Neutrophil (primary cell): ENCODE results near the gene OS9.

Experiments used
- H3K27ac ChIP-seq: fragments of 200-600 bp; sonication (generic); 2 replicates; pipeline ENCODE4 v1.5.1; 2016; ENCODE audit warnings: mild to moderate bottlenecking, moderate library complexity
- H3K27me3 ChIP-seq: fragments of 200-600 bp; sonication (generic); 2 replicates; pipeline ENCODE4 v1.6.0; 2016; ENCODE audit warnings: mild to moderate bottlenecking
- H3K36me3 ChIP-seq: fragments of 200-600 bp; sonication (generic); 2 replicates; pipeline ENCODE4 v1.5.1; 2017
- H3K4me1 ChIP-seq, 2 experiments: fragments of 200-600 bp in 1 of 2; sonication (generic) in 1 of 2; 1 replicate in 1 of 2; 2 replicates in 1 of 2; pipeline versions ENCODE4 v1.5.1 to v1.6.1; 2013 to 2016; ENCODE audit warnings: low read depth in 1 of 2, low read length in 1 of 2, mild to moderate bottlenecking in 1 of 2, moderate library complexity in 1 of 2; ENCODE audit not compliant: control insufficient read depth in 1 of 2, insufficient read depth in 1 of 2
- H3K4me3 ChIP-seq, 2 experiments: fragments of 200-600 bp in 1 of 2; sonication (generic) in 1 of 2; 1 replicate in 1 of 2; 2 replicates in 1 of 2; pipeline ENCODE4 v1.5.1; 2013 to 2016; ENCODE audit warnings: low read depth in 1 of 2, low read length in 1 of 2, mild to moderate bottlenecking in 1 of 2, moderate library complexity in 1 of 2
- H3K9me3 ChIP-seq: fragments of 200-600 bp; sonication (generic); 2 replicates; pipeline ENCODE4 v1.5.1; 2016
- TF ChIP-seq, protein P1 (sequence below): fragments of 200-600 bp; sonication (generic); IDR thresholded peaks from 2 replicates; pipeline ENCODE4 v1.5.1; 2016; ENCODE audit warnings: antibody characterized with exemption

Gene OS9

DNA sequence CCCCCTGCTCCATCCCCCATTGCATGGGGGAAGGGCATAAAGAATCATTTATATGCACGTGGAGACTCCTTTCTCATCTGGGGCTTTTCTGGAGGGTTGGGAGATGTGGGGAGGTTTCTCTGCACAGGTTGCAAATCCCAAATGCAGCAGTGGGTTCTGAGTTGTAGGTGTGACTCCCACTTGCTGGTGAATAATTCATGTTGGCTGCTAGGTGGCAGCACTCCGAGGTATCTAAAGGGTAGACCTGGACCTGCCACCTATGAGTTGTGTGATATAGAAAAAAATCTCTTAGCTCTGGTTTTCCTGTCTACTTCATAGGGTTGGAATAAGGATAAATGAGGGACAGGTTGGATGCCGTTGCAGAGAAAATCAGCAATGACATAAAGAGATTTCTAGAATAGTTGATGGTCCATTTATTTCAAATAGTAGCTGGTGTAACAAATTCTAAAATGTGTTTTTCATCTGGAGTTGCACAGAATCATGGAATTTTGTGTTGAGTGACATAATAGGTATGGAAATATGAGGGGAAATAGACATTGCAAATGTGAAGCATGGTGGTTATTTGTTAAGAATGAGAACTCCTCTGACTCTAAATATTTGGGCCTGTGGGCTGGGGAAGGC, 65.5 kb downstream of the OS9 start:
- H3K4me3 ChIP-seq, result no peak overlapping the region
- TF ChIP-seq, protein P1, sequence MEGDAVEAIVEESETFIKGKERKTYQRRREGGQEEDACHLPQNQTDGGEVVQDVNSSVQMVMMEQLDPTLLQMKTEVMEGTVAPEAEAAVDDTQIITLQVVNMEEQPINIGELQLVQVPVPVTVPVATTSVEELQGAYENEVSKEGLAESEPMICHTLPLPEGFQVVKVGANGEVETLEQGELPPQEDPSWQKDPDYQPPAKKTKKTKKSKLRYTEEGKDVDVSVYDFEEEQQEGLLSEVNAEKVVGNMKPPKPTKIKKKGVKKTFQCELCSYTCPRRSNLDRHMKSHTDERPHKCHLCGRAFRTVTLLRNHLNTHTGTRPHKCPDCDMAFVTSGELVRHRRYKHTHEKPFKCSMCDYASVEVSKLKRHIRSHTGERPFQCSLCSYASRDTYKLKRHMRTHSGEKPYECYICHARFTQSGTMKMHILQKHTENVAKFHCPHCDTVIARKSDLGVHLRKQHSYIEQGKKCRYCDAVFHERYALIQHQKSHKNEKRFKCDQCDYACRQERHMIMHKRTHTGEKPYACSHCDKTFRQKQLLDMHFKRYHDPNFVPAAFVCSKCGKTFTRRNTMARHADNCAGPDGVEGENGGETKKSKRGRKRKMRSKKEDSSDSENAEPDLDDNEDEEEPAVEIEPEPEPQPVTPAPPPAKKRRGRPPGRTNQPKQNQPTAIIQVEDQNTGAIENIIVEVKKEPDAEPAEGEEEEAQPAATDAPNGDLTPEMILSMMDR, result no peak
- H3K27ac ChIP-seq, result no peak overlapping the region
- H3K4me1 ChIP-seq, result peaks cover 17 to 25% of the 10 kb centered on the region in 2 experiments
- H3K36me3 ChIP-seq, result no peaks in the 10 kb centered on the region
- peaks cover 58% of the 10 kb centered on the region for H3K27me3 ChIP-seq
- H3K9me3 ChIP-seq, result no peaks in the 10 kb centered on the region

DNA sequence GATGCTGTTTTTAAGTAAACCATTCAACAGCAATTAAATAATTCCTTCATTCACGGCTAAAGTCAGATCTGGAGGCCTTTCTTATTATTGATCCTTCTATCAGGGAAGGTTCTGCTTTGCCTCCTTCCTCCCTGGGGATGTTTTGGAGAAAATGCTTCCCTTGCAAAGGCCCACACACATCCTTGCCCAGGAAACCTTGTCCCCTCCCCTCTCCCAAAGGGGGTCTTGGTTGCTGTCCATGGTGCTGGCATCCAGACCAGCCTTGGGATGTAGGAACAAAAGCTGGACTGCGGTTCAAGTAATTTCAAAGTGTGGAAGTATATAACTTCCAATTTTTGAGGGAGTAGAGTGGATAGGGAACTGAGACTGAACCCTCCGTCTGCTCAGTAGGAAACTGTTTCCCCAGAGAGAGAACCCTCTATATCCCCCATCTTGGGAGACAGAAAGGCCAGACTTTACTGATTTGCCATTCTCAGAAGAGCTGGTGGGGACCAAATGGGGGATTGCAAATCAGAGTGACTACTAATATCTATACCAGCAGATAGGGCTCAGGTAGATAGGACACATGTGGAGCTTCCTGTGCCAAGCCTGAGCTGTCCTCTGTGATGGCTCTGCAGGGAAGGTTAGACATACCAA, 66.5 kb downstream of the OS9 start:
- TF ChIP-seq, protein P1, result no peak
- Histone ChIP-seq H3K27ac (no peak overlapping the region), H3K36me3 (no peaks in the 10 kb centered on the region), H3K4me3 (no peak overlapping the region), H3K27me3 (peaks cover 58% of the 10 kb centered on the region), H3K4me1 (peaks cover 25% of the 10 kb centered on the region in 2 experiments), H3K9me3 (no peaks in the 10 kb centered on the region)

DNA sequence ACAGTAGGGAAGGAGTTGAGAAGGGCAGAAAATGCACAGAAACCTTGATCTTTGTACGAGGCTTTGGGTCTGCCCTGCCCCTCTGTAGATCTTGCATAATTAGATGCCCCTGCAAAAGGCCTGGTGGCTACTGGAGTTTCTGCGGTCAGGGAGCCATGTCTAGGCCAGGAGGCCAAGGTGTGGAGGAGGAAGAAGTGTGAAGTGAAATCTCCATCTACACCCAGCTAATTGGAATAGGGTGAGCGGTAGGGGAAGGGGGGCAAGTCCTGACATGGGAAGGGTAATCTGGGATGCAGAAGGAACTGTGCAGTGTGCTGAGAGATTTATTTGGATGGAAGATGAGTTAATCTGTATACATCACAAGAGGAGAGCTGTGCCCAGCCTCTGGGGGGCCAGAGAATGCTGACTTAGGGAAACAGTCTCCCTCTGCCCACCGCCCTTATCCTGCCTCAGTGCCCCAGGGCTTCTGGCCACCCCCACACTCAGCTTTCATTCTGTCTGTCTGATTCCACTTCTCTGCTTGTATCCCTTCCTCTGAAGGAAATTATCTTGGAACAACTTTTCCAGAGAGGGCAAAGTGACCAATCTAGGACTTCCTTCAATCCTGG, 67.6 kb downstream of the OS9 start:
- no peak overlapping the region for H3K27ac ChIP-seq
- peaks cover 58% of the 10 kb centered on the region for H3K27me3 ChIP-seq
- no peak overlapping the region for H3K4me3 ChIP-seq
- no peaks in the 10 kb centered on the region for H3K9me3 ChIP-seq
- peaks cover 26 to 27% of the 10 kb centered on the region in 2 experiments for H3K4me1 ChIP-seq
- no peaks in the 10 kb centered on the region for H3K36me3 ChIP-seq
- TF ChIP-seq, protein P1, result no peak

DNA sequence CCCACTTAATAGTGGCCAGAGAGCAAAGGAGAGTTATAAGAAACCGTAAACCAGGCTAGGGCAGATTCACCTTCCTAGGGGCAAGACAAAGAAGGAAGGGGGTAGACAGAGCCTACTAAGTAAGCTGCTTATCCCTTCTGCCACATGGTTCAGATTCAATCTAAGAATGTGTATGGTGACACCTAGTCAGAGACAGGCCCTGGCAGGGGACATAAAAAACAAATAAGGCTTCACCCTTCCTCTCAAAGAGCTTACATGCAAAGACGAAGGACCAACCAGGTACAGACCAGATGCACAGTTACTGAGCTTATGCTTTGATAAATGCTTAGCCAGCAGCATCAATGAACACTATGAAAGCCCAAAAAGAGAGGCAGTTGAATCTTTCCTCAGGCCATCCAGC, 68.5 kb downstream of the OS9 start:
- Histone ChIP-seq H3K27me3 (peaks cover 60% of the 10 kb centered on the region), H3K27ac (no peak overlapping the region), H3K4me1 (peaks cover 27 to 28% of the 10 kb centered on the region in 2 experiments), H3K4me3 (no peak overlapping the region), H3K36me3 (no peaks in the 10 kb centered on the region), H3K9me3 (no peaks in the 10 kb centered on the region)
- TF ChIP-seq, protein P1, result no peak

- TF ChIP-seq, protein P1, result no peak
- peaks cover 27 to 28% of the 10 kb centered on the region in 2 experiments for H3K4me1 ChIP-seq
- H3K9me3 ChIP-seq, result no peaks in the 10 kb centered on the region
- peaks cover 73% of the 10 kb centered on the region for H3K27me3 ChIP-seq
- no peak overlapping the region for H3K4me3 ChIP-seq
- H3K36me3 ChIP-seq, result no peaks in the 10 kb centered on the region
- H3K27ac ChIP-seq, result no peak overlapping the region
These were observed 70.1 kb downstream of the OS9 start for GRCh38 chr12:57763881-57764661.
